ENCODE measurements around the gene CSPG4.

Gene CSPG4

DNA sequence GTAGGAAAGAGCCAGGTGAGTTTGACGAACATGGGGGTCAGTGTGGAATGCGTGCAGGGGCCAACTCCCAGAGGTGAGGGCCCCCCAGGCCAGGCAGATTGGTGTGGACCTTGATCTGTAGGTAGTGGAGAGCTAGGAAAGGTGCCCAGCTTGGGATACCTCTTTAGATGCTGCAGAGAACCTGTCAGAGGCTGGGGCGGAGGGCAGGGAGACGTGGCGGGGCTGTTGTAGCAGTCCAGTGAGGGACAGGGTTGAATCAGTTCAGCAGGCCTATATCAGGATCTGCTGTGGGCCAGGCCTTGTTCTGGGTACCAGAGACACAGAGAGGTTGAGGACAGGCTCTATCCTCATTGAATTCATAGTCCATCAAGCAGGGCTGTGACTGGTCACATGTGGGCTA is 56.3 kb downstream of the CSPG4 start:
- TF ChIP-seq, protein P1, sequence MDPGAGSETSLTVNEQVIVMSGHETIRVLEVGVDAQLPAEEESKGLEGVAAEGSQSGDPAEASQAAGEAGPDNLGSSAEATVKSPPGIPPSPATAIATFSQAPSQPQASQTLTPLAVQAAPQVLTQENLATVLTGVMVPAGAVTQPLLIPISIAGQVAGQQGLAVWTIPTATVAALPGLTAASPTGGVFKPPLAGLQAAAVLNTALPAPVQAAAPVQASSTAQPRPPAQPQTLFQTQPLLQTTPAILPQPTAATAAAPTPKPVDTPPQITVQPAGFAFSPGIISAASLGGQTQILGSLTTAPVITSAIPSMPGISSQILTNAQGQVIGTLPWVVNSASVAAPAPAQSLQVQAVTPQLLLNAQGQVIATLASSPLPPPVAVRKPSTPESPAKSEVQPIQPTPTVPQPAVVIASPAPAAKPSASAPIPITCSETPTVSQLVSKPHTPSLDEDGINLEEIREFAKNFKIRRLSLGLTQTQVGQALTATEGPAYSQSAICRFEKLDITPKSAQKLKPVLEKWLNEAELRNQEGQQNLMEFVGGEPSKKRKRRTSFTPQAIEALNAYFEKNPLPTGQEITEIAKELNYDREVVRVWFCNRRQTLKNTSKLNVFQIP (CRISPR knock-in tag; IDR thresholded peaks at IDR 0.05; ENCODE audit: borderline replicate concordance, low read depth), result no peak
- TF ChIP-seq ZNF8 (CRISPR knock-in tag; IDR thresholded peaks at IDR 0.05) (no peak), OSR1 (CRISPR knock-in tag; IDR thresholded peaks at IDR 0.05) (no peak), SNAI2 (CRISPR knock-in tag; IDR thresholded peaks at IDR 0.05) (no peak)
- TF ChIP-seq, protein P2, sequence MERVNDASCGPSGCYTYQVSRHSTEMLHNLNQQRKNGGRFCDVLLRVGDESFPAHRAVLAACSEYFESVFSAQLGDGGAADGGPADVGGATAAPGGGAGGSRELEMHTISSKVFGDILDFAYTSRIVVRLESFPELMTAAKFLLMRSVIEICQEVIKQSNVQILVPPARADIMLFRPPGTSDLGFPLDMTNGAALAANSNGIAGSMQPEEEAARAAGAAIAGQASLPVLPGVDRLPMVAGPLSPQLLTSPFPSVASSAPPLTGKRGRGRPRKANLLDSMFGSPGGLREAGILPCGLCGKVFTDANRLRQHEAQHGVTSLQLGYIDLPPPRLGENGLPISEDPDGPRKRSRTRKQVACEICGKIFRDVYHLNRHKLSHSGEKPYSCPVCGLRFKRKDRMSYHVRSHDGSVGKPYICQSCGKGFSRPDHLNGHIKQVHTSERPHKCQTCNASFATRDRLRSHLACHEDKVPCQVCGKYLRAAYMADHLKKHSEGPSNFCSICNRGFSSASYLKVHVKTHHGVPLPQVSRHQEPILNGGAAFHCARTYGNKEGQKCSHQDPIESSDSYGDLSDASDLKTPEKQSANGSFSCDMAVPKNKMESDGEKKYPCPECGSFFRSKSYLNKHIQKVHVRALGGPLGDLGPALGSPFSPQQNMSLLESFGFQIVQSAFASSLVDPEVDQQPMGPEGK (CRISPR knock-in tag; IDR thresholded peaks at IDR 0.05; ENCODE audit: borderline replicate concordance), result no peak
- ATAC-seq, result no peak

DNA sequence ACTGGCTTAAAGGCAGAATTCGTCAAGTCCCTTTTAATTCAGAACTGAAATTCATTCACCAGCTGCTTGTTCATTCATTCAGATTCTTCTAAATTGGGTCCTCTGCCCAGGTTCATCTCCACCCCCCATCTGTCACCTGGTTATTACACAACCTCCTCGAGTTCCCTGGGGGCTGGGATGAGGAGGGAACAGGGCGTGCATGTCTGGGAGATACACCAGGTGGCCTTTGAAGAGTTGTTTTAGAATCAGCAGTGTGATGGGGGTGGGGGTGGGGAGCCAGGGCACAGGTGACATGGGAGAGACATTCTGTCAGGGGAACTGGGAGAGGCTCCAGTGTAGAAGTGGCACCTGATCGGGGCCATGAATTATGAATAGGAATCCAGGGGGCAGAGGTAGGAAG is 56.7 kb downstream of the CSPG4 start:
- TF ChIP-seq PPARA (CRISPR knock-in tag; IDR thresholded peaks at IDR 0.05; ENCODE audit: borderline replicate concordance) (no peak), CSDC2 (CRISPR knock-in tag; IDR thresholded peaks at IDR 0.05) (no peak)
- no peak for ATAC-seq

DNA sequence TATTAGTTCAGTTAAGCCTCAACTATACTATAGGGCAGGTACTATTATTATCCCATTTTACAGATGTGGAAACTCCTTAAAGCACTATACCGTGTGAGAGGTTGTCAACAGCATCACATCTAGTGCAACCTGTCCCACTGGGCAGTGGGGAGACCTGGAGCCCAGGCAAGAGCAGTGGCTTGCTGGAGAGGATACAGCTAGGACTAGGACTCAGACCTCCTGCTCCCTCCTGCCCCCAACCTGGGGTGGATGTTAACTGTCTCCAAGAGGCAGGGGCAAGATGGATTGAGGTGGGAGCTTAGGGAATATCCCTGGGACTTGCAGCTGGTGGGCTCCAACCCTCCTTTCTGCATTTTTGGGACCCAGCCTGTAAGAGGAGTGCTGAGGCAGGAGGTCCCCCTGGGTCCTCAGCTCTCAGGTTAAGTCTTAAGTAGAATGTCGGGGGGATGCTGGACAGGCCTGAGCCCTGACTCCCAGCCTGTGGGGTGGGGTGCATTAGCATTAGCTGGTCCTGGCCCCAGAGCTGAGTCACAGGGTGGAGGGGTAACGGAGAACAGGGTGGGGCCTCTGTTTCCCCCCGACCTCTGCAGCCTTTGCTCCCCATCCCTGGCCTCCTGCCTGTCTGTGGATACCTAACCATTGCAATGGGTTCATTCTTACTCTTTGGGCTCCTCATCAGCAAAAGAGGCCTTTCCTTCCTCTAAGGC is 58.3 kb downstream of the CSPG4 start:
- TF ChIP-seq, protein P2 (CRISPR knock-in tag; IDR thresholded peaks at IDR 0.05; ENCODE audit: borderline replicate concordance), result no peak
- TF ChIP-seq GLIS3 (CRISPR knock-in tag; IDR thresholded peaks at IDR 0.05), result no peak
- TF ChIP-seq CSDC2 (CRISPR knock-in tag; IDR thresholded peaks at IDR 0.05), result no peak
- TF ChIP-seq TCF4 (CRISPR knock-in tag; IDR thresholded peaks at IDR 0.05; ENCODE audit: borderline replicate concordance), result no peak
- no peak for TF ChIP-seq ZNF70 (CRISPR knock-in tag; IDR thresholded peaks at IDR 0.05)
- no peak for TF ChIP-seq ZNF565 (CRISPR knock-in tag; conservative IDR thresholded peaks at IDR 0.05; ENCODE audit: low read depth)
- no peak for TF ChIP-seq SNAI2 (CRISPR knock-in tag; IDR thresholded peaks at IDR 0.05)
- TF ChIP-seq, protein P1 (CRISPR knock-in tag; IDR thresholded peaks at IDR 0.05; ENCODE audit: borderline replicate concordance, low read depth), result no peak
- TF ChIP-seq ZFP30 (CRISPR knock-in tag; IDR thresholded peaks at IDR 0.05), result no peak
- no peak for TF ChIP-seq RARB (CRISPR knock-in tag; IDR thresholded peaks at IDR 0.05)
- no peak for TF ChIP-seq ZC3H10 (CRISPR knock-in tag; IDR thresholded peaks at IDR 0.05)
- no peak for TF ChIP-seq ZFP3 (CRISPR knock-in tag; IDR thresholded peaks at IDR 0.05)
- no peak for ATAC-seq

DNA sequence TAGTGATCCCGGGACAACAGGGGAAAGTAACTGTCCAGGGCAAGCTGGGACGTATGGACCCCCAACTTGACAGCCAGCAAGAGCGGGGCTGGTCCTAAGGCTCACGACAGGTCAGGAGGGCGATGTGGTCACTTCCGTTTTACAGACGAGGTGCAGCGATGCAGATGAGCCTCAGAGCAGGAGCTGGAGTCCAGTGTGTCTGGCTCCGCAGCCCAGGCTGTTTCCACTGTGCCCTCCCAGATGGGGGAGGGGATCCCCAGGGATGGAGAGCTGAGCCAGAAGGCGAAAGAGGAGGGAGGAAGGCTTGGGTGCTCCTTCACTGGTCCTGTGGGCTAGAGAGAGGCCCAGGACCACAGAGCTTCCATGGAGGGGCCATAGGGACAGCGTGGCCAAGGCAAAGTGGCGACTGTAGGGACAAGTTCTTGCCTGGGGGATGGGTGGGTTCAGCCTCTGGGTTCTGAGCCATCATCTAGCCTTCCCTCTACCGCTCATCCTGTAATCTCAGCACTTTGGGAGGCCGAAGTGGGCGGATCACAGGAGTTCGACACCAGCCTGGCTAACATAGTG is 59.2 kb downstream of the CSPG4 start:
- ATAC-seq, result no peak
- no peak for TF ChIP-seq SNAI2 (CRISPR knock-in tag; IDR thresholded peaks at IDR 0.05)
- TF ChIP-seq, protein P2 (CRISPR knock-in tag; IDR thresholded peaks at IDR 0.05; ENCODE audit: borderline replicate concordance), result no peak
- TF ChIP-seq TOX (CRISPR knock-in tag; IDR thresholded peaks at IDR 0.05; ENCODE audit: borderline replicate concordance), result no peak
- no peak for TF ChIP-seq ZC3H10 (CRISPR knock-in tag; IDR thresholded peaks at IDR 0.05)
- TF ChIP-seq, protein P3, sequence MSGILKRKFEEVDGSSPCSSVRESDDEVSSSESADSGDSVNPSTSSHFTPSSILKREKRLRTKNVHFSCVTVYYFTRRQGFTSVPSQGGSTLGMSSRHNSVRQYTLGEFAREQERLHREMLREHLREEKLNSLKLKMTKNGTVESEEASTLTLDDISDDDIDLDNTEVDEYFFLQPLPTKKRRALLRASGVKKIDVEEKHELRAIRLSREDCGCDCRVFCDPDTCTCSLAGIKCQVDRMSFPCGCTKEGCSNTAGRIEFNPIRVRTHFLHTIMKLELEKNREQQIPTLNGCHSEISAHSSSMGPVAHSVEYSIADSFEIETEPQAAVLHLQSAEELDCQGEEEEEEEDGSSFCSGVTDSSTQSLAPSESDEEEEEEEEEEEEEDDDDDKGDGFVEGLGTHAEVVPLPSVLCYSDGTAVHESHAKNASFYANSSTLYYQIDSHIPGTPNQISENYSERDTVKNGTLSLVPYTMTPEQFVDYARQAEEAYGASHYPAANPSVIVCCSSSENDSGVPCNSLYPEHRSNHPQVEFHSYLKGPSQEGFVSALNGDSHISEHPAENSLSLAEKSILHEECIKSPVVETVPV (CRISPR knock-in tag; IDR thresholded peaks at IDR 0.05), result no peak
- no peak for TF ChIP-seq ZFP30 (CRISPR knock-in tag; IDR thresholded peaks at IDR 0.05)
- no peak for TF ChIP-seq GLIS3 (CRISPR knock-in tag; IDR thresholded peaks at IDR 0.05)
- TF ChIP-seq OSR1 (CRISPR knock-in tag; IDR thresholded peaks at IDR 0.05), result no peak
- no peak for TF ChIP-seq ZNF8 (CRISPR knock-in tag; IDR thresholded peaks at IDR 0.05)
- TF ChIP-seq ISL1 (CRISPR knock-in tag; IDR thresholded peaks at IDR 0.05), result no peak
- TF ChIP-seq RARB (CRISPR knock-in tag; IDR thresholded peaks at IDR 0.05), result no peak
- TF ChIP-seq TCF4 (CRISPR knock-in tag; IDR thresholded peaks at IDR 0.05; ENCODE audit: borderline replicate concordance), result no peak
- TF ChIP-seq, protein P1 (CRISPR knock-in tag; IDR thresholded peaks at IDR 0.05; ENCODE audit: borderline replicate concordance, low read depth), result no peak
- no peak for TF ChIP-seq PPARA (CRISPR knock-in tag; IDR thresholded peaks at IDR 0.05; ENCODE audit: borderline replicate concordance)
- no peak for TF ChIP-seq ZFP3 (CRISPR knock-in tag; IDR thresholded peaks at IDR 0.05)
- TF ChIP-seq BACH2 (CRISPR knock-in tag; IDR thresholded peaks at IDR 0.05; ENCODE audit: borderline replicate concordance), result no peak
